ENCODE measurements around the gene CD274. TPM values are rescaled to one million over a fixed set of nuclear protein-coding genes. Genes with fewer than 3 reads are reported as not detected.

The CD274 gene
- total RNA-seq, 2 donors from 2014 or later, result 1.00 TPM; not detected in 1

GRCh38 chr9:5453004-5453403 lies 2.7 kb downstream of the CD274 start:
- peaks cover 9% of the 10 kb centered on the region for H3K27me3 Mint-ChIP-seq (ENCODE audit: insufficient read depth)
- DNase-seq, result no peak
- no peak overlapping the region for H3K4me3 ChIP-seq (ENCODE audit: low read length)
- TF ChIP-seq CTCF (conservative IDR thresholded peaks at IDR 0.05), result no peak
- H3K27ac ChIP-seq (ENCODE audit: low read depth, low read length), result no peak overlapping the region
- 92 to 100% methylated on average over 1 to 2 of the region's 2 CpGs for WGBS, 2 experiments (ENCODE audit: insufficient coverage in 1 of 2, insufficient read length in 1 of 2)
- no peak overlapping the region for H3K4me3 Mint-ChIP-seq
- no peaks in the 10 kb centered on the region for H3K36me3 ChIP-seq (ENCODE audit: control insufficient read depth, insufficient read depth, low read length)
- H3K36me3 Mint-ChIP-seq (ENCODE audit: low read depth), result no peaks in the 10 kb centered on the region
- no peaks in the 10 kb centered on the region for H3K4me1 ChIP-seq (ENCODE audit: control insufficient read depth, insufficient read depth, low read length)
- no peak overlapping the region for H3K9ac ChIP-seq (ENCODE audit: extremely low read depth, low read length, poor library complexity, severe bottlenecking)
- H3K4me1 Mint-ChIP-seq, result peaks cover 3% of the 10 kb centered on the region
- no peaks in the 10 kb centered on the region for H3K9me3 Mint-ChIP-seq
- no peak overlapping the region for H3K27ac Mint-ChIP-seq
- H3K9me3 ChIP-seq (ENCODE audit: control insufficient read depth, low read length), result no peaks in the 10 kb centered on the region
- H3K27me3 ChIP-seq (ENCODE audit: control insufficient read depth, insufficient read depth, low read length, poor library complexity, severe bottlenecking), result peaks cover 6% of the 10 kb centered on the region

- H3K4me3 ChIP-seq (ENCODE audit: low read length), result no peak overlapping the region
- Mint-ChIP-seq H3K27me3 (ENCODE audit: insufficient read depth) (peaks cover 3% of the 10 kb centered on the region), H3K4me1 (peaks cover 3% of the 10 kb centered on the region), H3K36me3 (ENCODE audit: low read depth) (no peaks in the 10 kb centered on the region), H3K9me3 (no peaks in the 10 kb centered on the region), H3K4me3 (no peak overlapping the region), H3K27ac (no peak overlapping the region)
- WGBS, 2 experiments (ENCODE audit: insufficient coverage in 1 of 2, insufficient read length in 1 of 2), result 76 to 78% methylated on average over 1 to 2 of the region's 2 CpGs
- no peak overlapping the region for H3K27ac ChIP-seq (ENCODE audit: low read depth, low read length)
- DNase-seq, result no peak
- H3K9ac ChIP-seq (ENCODE audit: extremely low read depth, low read length, poor library complexity, severe bottlenecking), result no peak overlapping the region
- no peaks in the 10 kb centered on the region for H3K36me3 ChIP-seq (ENCODE audit: control insufficient read depth, insufficient read depth, low read length)
- H3K9me3 ChIP-seq (ENCODE audit: control insufficient read depth, low read length), result no peaks in the 10 kb centered on the region
- no peak for TF ChIP-seq CTCF (conservative IDR thresholded peaks at IDR 0.05)
- H3K27me3 ChIP-seq (ENCODE audit: control insufficient read depth, insufficient read depth, low read length, poor library complexity, severe bottlenecking), result no peaks in the 10 kb centered on the region
- H3K4me1 ChIP-seq (ENCODE audit: control insufficient read depth, insufficient read depth, low read length), result no peaks in the 10 kb centered on the region
These were observed 3.3 kb downstream of the CD274 start for GRCh38 chr9:5453673-5454072.

GRCh38 chr9:5455181-5455580 lies 4.8 kb downstream of the CD274 start:
- peaks cover 2% of the 10 kb centered on the region for H3K27me3 Mint-ChIP-seq (ENCODE audit: insufficient read depth)
- no peak overlapping the region for H3K4me3 Mint-ChIP-seq
- no peaks in the 10 kb centered on the region for H3K9me3 ChIP-seq (ENCODE audit: control insufficient read depth, low read length)
- H3K36me3 ChIP-seq (ENCODE audit: control insufficient read depth, insufficient read depth, low read length), result no peaks in the 10 kb centered on the region
- no peak overlapping the region for H3K9ac ChIP-seq (ENCODE audit: extremely low read depth, low read length, poor library complexity, severe bottlenecking)
- H3K4me3 ChIP-seq (ENCODE audit: low read length), result no peak overlapping the region
- peaks cover 6% of the 10 kb centered on the region for H3K4me1 Mint-ChIP-seq
- no peak for TF ChIP-seq CTCF (conservative IDR thresholded peaks at IDR 0.05)
- no peaks in the 10 kb centered on the region for H3K36me3 Mint-ChIP-seq (ENCODE audit: low read depth)
- H3K27ac Mint-ChIP-seq, result no peak overlapping the region
- H3K27me3 ChIP-seq (ENCODE audit: control insufficient read depth, insufficient read depth, low read length, poor library complexity, severe bottlenecking), result no peaks in the 10 kb centered on the region
- H3K4me1 ChIP-seq (ENCODE audit: control insufficient read depth, insufficient read depth, low read length), result no peaks in the 10 kb centered on the region
- no peaks in the 10 kb centered on the region for H3K9me3 Mint-ChIP-seq
- no peak for DNase-seq
- 75 to 100% methylated on average over 2 of the region's 2 CpGs for WGBS, 2 experiments (ENCODE audit: insufficient coverage in 1 of 2, insufficient read length in 1 of 2)
- H3K27ac ChIP-seq (ENCODE audit: low read depth, low read length), result no peak overlapping the region

All from endodermal cell (in vitro differentiated cells).